ENCODE data around the gene ZNF217.

The ZNF217 gene

GRCh38 chr20:53533500-53533899 is 60.1 kb downstream of the ZNF217 start:
- TF ChIP-seq EP300 (IDR thresholded peaks at IDR 0.05; ENCODE audit: borderline replicate concordance) (no peak), ZBTB7A (IDR thresholded peaks at IDR 0.05; ENCODE audit: low read depth) (no peak), RAD21 (IDR thresholded peaks at IDR 0.05; ENCODE audit: low read depth) (no peak), YY1 (IDR thresholded peaks at IDR 0.05; ENCODE audit: low read depth) (no peak), CREB1 (IDR thresholded peaks at IDR 0.05; ENCODE audit: low read depth) (no peak), CEBPB (IDR thresholded peaks at IDR 0.05) (no peak), REST (IDR thresholded peaks at IDR 0.05; ENCODE audit: low read depth) (no peak), TEAD4 (IDR thresholded peaks at IDR 0.05) (no peak), NFIC (IDR thresholded peaks at IDR 0.05) (no peak)

GRCh38 chr20:53530440-53530839 is 63.2 kb downstream of the ZNF217 start:
- TF ChIP-seq TAF1 (IDR thresholded peaks at IDR 0.05; ENCODE audit: low read depth), result no peak
- TF ChIP-seq EGR1 (IDR thresholded peaks at IDR 0.05), result no peak
- TF ChIP-seq CEBPB (IDR thresholded peaks at IDR 0.05), result no peak
- no peak for TF ChIP-seq RAD21 (IDR thresholded peaks at IDR 0.05; ENCODE audit: low read depth)
- TF ChIP-seq NFIC (IDR thresholded peaks at IDR 0.05), result no peak
- TF ChIP-seq TEAD4 (IDR thresholded peaks at IDR 0.05), result no peak
- TF ChIP-seq ZBTB7A (IDR thresholded peaks at IDR 0.05; ENCODE audit: low read depth), result no peak
- no peak for TF ChIP-seq REST (IDR thresholded peaks at IDR 0.05; ENCODE audit: low read depth)

GRCh38 chr20:53529658-53530057 is 64.0 kb downstream of the ZNF217 start:
- no peak for TF ChIP-seq CEBPB (IDR thresholded peaks at IDR 0.05)
- TF ChIP-seq USF1 (IDR thresholded peaks at IDR 0.05), result no peak
- TF ChIP-seq CREB1 (IDR thresholded peaks at IDR 0.05; ENCODE audit: low read depth), result no peak
- TF ChIP-seq MAX (IDR thresholded peaks at IDR 0.05), result no peak
- TF ChIP-seq FOXM1 (IDR thresholded peaks at IDR 0.05; ENCODE audit: borderline replicate concordance, low read depth), result no peak
- TF ChIP-seq TAF1 (IDR thresholded peaks at IDR 0.05; ENCODE audit: low read depth), result no peak
- TF ChIP-seq EGR1 (IDR thresholded peaks at IDR 0.05), result no peak
- TF ChIP-seq TCF12 (IDR thresholded peaks at IDR 0.05; ENCODE audit: low read depth), result no peak

GRCh38 chr20:53527196-53527595 is 66.4 kb downstream of the ZNF217 start:
- TF ChIP-seq CEBPB (IDR thresholded peaks at IDR 0.05), result no peak
- TF ChIP-seq TAF1 (IDR thresholded peaks at IDR 0.05; ENCODE audit: low read depth), result no peak
- no peak for TF ChIP-seq EP300 (IDR thresholded peaks at IDR 0.05; ENCODE audit: borderline replicate concordance)
- no peak for TF ChIP-seq FOXM1 (IDR thresholded peaks at IDR 0.05; ENCODE audit: borderline replicate concordance, low read depth)
- TF ChIP-seq NFIC (IDR thresholded peaks at IDR 0.05), result no peak
- TF ChIP-seq CREB1 (IDR thresholded peaks at IDR 0.05; ENCODE audit: low read depth), result no peak
- TF ChIP-seq REST (IDR thresholded peaks at IDR 0.05; ENCODE audit: low read depth), result no peak
- no peak for TF ChIP-seq YY1 (IDR thresholded peaks at IDR 0.05; ENCODE audit: low read depth)
- TF ChIP-seq TEAD4 (IDR thresholded peaks at IDR 0.05), result no peak
- TF ChIP-seq ZBTB7A (IDR thresholded peaks at IDR 0.05; ENCODE audit: low read depth), result no peak
- TF ChIP-seq TCF12 (IDR thresholded peaks at IDR 0.05; ENCODE audit: low read depth), result no peak

- TF ChIP-seq EP300 (IDR thresholded peaks at IDR 0.05; ENCODE audit: borderline replicate concordance) (no peak), TEAD4 (IDR thresholded peaks at IDR 0.05) (no peak), NFIC (IDR thresholded peaks at IDR 0.05) (no peak), EGR1 (IDR thresholded peaks at IDR 0.05) (no peak), RAD21 (IDR thresholded peaks at IDR 0.05; ENCODE audit: low read depth) (no peak), FOXM1 (IDR thresholded peaks at IDR 0.05; ENCODE audit: borderline replicate concordance, low read depth) (no peak), YY1 (IDR thresholded peaks at IDR 0.05; ENCODE audit: low read depth) (no peak), TAF1 (IDR thresholded peaks at IDR 0.05; ENCODE audit: low read depth) (no peak)
These were observed 68.9 kb downstream of the ZNF217 start for GRCh38 chr20:53524589-53525312.

Measured in Ishikawa (cell line).